ENCODE data around the gene NANOS3.

NANOS3 gene

DNA sequence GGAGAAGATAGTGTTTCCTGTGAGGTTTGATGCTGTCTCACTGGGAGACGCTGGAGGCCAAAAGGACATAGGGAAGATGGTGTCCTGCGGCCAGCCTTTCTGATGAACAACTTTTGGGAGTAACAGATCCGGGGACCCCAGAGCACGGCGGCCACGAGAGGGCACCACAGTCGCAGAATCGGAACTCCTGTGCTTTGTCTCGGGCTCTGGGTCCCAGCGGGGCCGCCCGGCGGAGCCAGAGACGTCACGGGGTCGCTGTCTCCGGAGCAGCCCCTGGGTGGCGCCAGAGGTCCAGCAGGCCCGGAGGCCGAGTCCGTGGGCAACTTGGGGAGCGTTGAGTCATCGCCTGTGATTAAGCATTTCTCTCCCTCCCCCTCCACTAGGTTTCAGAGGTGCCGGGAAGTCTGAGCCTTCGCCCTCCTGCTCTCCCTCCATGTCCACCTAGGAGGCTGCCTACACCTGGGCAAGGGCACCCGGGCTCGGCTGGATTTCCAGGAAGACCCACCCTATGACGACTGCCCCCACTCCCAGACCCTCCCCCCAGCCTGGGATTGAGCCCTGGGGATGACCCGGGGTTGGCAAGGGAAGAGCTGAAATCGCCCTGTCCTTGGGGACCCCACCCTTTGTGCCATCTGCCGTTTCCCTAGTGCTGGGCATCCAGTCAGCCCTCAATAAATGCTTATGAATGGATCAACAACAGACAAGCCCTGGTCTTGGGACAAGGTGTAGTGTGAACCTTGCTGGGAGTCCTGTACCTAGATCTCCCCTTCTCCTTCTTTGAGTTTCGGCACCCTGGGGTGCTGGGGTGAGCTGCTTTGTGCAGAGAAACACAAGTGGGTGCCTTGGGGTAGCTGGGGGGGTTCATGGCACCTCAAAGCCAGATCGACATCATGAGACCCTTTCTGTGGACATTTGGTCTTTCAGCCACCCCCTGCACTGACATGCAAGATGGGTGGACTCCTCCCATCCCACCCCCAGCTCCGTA, 3.4 kb downstream of the NANOS3 start:
- DNase-seq (ENCODE audit: low spot score): peak; percentile 99
- Histone ChIP-seq H3K27ac (peak overlapping the region; percentile 77 to 85), H3K4me3 (peak overlapping the region; percentile 63)
- TF ChIP-seq, protein P1, sequence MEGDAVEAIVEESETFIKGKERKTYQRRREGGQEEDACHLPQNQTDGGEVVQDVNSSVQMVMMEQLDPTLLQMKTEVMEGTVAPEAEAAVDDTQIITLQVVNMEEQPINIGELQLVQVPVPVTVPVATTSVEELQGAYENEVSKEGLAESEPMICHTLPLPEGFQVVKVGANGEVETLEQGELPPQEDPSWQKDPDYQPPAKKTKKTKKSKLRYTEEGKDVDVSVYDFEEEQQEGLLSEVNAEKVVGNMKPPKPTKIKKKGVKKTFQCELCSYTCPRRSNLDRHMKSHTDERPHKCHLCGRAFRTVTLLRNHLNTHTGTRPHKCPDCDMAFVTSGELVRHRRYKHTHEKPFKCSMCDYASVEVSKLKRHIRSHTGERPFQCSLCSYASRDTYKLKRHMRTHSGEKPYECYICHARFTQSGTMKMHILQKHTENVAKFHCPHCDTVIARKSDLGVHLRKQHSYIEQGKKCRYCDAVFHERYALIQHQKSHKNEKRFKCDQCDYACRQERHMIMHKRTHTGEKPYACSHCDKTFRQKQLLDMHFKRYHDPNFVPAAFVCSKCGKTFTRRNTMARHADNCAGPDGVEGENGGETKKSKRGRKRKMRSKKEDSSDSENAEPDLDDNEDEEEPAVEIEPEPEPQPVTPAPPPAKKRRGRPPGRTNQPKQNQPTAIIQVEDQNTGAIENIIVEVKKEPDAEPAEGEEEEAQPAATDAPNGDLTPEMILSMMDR (IDR thresholded peaks at IDR 0.05): peak; percentile 98

DNA sequence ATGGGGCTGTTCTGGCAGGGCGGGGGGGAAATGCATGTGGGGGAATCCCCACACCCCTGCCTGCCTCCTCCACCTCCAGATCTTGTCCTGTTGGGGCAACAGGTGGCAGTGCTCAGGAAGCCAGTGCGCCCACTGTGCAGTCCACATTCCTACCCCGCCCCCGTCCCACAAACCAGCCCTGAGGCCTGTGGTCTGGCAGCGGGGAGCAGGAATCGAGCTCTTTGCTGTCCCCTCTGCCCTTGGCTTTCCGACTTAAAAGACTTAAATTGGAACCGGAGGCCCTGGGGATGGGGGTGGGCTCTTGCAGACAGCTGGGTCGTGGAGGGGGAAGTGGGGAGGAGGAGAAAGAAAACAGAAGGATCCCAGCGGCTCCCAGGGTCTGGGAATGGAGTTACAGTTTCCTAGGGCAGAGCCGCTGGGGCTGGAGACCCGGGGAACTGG, 4.3 kb downstream of the NANOS3 start:
- Histone ChIP-seq H3K4me3 (no peak overlapping the region), H3K27ac (peak overlapping the region; percentile 77 to 85)
- TF ChIP-seq, protein P1 (IDR thresholded peaks at IDR 0.05): no peak
- no peak for DNase-seq (ENCODE audit: low spot score)

DNA sequence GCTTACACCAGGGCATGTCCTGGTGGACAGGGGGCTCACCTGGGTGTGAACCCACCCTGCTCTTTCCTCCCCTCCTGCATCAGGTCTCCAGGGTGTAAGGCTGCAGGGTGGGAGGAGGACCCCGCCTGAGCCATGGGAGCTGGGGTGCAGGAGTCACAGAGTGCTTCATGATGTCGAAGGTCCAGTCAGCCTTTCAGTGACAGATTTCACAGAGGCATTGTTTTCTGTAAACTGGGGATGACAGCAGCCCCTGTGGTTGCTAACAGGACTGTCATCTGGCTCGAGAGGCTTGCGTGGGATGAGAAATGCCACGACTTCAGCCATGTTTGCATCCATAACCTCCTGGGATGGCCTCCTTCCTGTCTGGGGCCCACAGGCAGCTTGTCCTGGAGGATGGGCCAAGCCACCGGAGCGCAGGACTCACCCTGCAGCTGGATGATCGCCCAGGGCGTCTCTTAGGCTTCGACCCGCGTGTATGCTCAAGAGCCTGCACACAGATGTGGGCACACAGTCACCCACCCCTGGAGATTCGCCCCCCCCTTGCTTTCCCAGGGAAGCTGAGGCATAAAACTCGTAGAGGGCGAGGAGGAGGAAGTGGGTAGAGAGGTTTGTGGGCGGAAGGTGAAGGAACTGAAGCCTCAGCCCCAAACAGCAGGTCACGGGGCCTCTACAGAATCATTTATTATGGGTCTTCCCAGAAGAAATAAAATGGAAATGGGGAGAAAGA, 4.9 kb downstream of the NANOS3 start:
- TF ChIP-seq, protein P1 (IDR thresholded peaks at IDR 0.05): no peak
- Histone ChIP-seq H3K4me3 (no peak overlapping the region), H3K27ac (peak overlapping the region; percentile 77 to 85)
- no peak for DNase-seq (ENCODE audit: low spot score)

DNA sequence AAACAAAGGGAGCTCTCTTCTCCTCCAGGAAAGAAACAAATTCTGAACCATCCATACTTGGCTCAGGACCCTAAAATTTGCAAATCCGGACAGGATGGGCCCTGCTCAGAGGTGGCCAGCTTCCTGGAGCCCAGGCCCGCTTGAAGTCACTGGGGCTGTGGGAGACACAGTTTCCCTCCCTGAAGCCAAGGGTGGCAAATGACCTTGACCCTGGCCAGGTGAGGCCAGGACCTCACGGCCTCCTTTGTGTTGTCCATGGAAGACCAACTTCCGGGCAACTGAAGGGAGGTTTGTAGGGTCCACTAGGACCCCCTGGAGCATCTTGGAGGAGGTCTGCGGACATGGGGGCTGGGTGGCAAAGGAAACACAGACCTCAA, 5.5 kb downstream of the NANOS3 start:
- TF ChIP-seq, protein P1 (IDR thresholded peaks at IDR 0.05): no peak
- DNase-seq (ENCODE audit: low spot score): no peak
- Histone ChIP-seq H3K4me3 (no peak overlapping the region), H3K27ac (no peak overlapping the region)

DNA sequence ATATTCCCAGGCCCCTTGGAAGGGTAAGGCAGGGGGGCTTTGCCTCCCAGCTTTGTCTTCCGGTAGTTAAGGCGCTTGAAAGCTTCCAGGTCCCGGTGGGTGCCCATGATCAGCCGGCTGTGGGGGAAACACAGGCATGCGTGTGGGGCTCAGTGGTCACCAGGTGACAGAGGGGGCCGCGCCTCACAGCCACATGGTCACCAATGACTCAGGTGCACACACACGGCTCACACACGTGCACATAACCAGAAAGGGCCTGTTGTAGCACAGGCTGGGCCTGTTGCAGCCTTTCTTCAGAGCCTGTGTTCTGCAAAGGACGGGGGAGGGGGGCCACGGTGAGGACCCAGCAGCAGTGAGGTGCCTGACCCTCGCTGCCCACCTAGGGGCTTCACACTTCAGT, 5.9 kb downstream of the NANOS3 start:
- no peak for DNase-seq (ENCODE audit: low spot score)
- TF ChIP-seq, protein P1 (IDR thresholded peaks at IDR 0.05): no peak
- Histone ChIP-seq H3K27ac (no peak overlapping the region), H3K4me3 (no peak overlapping the region)

DNA sequence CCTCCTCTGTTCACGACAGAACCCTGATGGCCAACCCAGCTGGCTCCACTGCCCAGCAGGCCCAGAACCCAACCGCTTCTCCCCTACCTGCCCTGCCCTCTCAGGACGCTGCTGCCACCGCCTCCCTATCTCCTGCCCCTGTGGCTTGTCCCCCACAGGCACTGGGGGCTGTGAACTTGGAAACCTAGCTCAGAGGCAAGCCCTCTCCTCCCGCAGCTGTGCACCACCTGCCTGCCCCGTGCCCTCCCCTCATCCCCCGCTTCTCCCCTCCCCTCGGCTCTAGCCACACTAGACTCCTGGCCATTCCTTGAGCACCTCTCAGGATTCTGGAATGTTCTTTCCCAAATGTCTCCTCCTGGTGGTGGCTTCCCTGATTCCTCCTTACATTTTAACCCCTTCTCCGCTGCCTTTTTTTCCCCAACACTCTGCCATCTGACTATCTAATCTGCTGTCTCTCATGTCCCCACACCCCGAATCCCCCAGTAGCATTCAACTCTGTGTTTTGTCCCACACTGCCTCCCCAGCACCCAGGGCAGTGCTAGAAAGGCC, 6.7 kb downstream of the NANOS3 start:
- H3K27ac ChIP-seq: no peak overlapping the region
- TF ChIP-seq, protein P1 (IDR thresholded peaks at IDR 0.05): no peak
- no peak for DNase-seq (ENCODE audit: low spot score)
- H3K4me3 ChIP-seq: no peak overlapping the region
